HCT116 (cell line): ENCODE data around the gene SERPINB6. TPM values are rescaled to one million over a fixed set of nuclear protein-coding genes. Genes with fewer than 3 reads are reported as not detected.

ENCODE experiments used
- ATAC-seq: fragments of 200-7000 bp; cut with Tn5 transposase; 2 replicates; pipeline ENCODE4 v1.9.1; 2020; ENCODE audit warnings: mild to moderate bottlenecking, moderate library complexity
- BruUV-seq: library from RNA; stranded (reverse); fragments of 400-500 nt; replicated peaks from 2 replicates; lab custom pipeline; 2021; lab: Mats Ljungman, UMichigan
- CTCF ChIA-PET: fragments of 300-600 bp; sonication (Branson Sonifier 250); formaldehyde crosslinking; loops from one replicate; lab custom pipeline; 2021; ENCODE audit warnings: antibody characterized with exemption; lab: Charles Lee
- POLR2A ChIA-PET: fragments of 300-600, 350-600 bp; sonication (Branson Sonifier 250); formaldehyde crosslinking; loops from one replicate; lab custom pipeline; 2021; ENCODE audit warnings: antibody characterized with exemption; lab: Charles Lee
- RAD21 ChIA-PET, 2 experiments: fragments of 300-600 bp; sonication (Branson Sonifier 250); formaldehyde crosslinking; loops; one replicate each; lab custom pipeline; 2023; ENCODE audit warnings: low total read pairs in 2 of 2; ENCODE audit not compliant: uncharacterized antibody in 2 of 2, unreplicated experiment in 2 of 2, low non-redundant PET in 1 of 2; lab: Charles Lee
- DNase-seq: peaks from one replicate; pipeline ENCODE4 v3.0.0-alpha.2; 2010; ENCODE audit warnings: low read depth, low spot score
- H2AFZ ChIP-seq: fragments of 200-600 bp; shearing (Covaris generic), sonication (generic); 2 replicates; pipeline ENCODE4 v1.6.1; 2017; ENCODE audit warnings: low read depth, mixed run types, mixed read lengths, antibody characterized with exemption, low read length; ENCODE audit not compliant: poor library complexity, severe bottlenecking
- H3K27ac ChIP-seq: 2 replicates; pipeline ENCODE4 v1.5.1; 2012; ENCODE audit warnings: low read depth, low read length
- H3K27me3 ChIP-seq: fragments of 200-600 bp; sonication (generic); 2 replicates; pipeline ENCODE4 v1.6.1; 2016; ENCODE audit warnings: mixed run types, low read length, mixed read lengths; ENCODE audit not compliant: insufficient read depth
- H3K36me3 ChIP-seq, 2 experiments: fragments of 200-500 bp in 1 of 2; fragments of 200-600 bp in 1 of 2; sonication (Bioruptor generic) in 1 of 2; sonication (generic) in 1 of 2; 2 replicates each; pipeline versions ENCODE4 v1.5.1 to v1.6.1; 2014 to 2016; ENCODE audit warnings: low read length in 2 of 2, inconsistent platforms in 1 of 2, mixed read lengths in 1 of 2, mixed run types in 1 of 2; ENCODE audit not compliant: insufficient read depth in 2 of 2, control insufficient read depth in 1 of 2
- H3K4me1 ChIP-seq, 2 experiments: fragments of 200-600 bp in 1 of 2; sonication (generic) in 1 of 2; 2 replicates each; pipeline versions ENCODE4 v1.5.1 to v1.6.1; 2012 to 2017; ENCODE audit warnings: low read length in 2 of 2, inconsistent platforms in 1 of 2, mild to moderate bottlenecking in 1 of 2, mixed read lengths in 1 of 2, mixed run types in 1 of 2, moderate library complexity in 1 of 2; ENCODE audit not compliant: insufficient read depth in 2 of 2, control insufficient read depth in 1 of 2
- H3K4me2 ChIP-seq: fragments of 200-600 bp; sonication (generic); 2 replicates; pipeline ENCODE4 v1.6.1; 2017; ENCODE audit warnings: mixed run types, low read length, mixed read lengths
- H3K4me3 ChIP-seq, 2 experiments: fragments of 200-600 bp in 1 of 2; sonication (generic) in 1 of 2; replicated peaks in 1 of 2; 2 replicates each; pipeline ENCODE4 v1.5.1; 2011 to 2016; ENCODE audit warnings: low read length in 2 of 2, control low read depth in 1 of 2, low read depth in 1 of 2, mild to moderate bottlenecking in 1 of 2, mixed read lengths in 1 of 2, mixed run types in 1 of 2
- H3K79me2 ChIP-seq: fragments of 200-600 bp; sonication (generic); 2 replicates; pipeline ENCODE4 v1.6.1; 2017; ENCODE audit warnings: mild to moderate bottlenecking, mixed run types, low read length, moderate library complexity, mixed read lengths; ENCODE audit not compliant: insufficient read depth
- H3K9ac ChIP-seq: fragments of 200-600 bp; sonication (generic); 2 replicates; pipeline ENCODE4 v1.6.1; 2016; ENCODE audit warnings: low read length, mixed read lengths
- H3K9me2 ChIP-seq: fragments of 200-600 bp; sonication (generic), shearing (Covaris generic); 2 replicates; pipeline ENCODE4 v1.6.1; 2017; ENCODE audit warnings: mixed run types, mild to moderate bottlenecking, moderate library complexity; ENCODE audit not compliant: insufficient read depth
- H3K9me3 ChIP-seq, 2 experiments: fragments of 200-500 bp in 1 of 2; fragments of 200-600 bp in 1 of 2; sonication (Bioruptor generic) in 1 of 2; sonication (generic) in 1 of 2; 2 replicates each; pipeline ENCODE4 v1.6.1; 2014 to 2017; ENCODE audit warnings: low read length in 2 of 2, mixed read lengths in 2 of 2, inconsistent platforms in 1 of 2, low read depth in 1 of 2, mild to moderate bottlenecking in 1 of 2, mixed run types in 1 of 2, moderate library complexity in 1 of 2; ENCODE audit not compliant: control insufficient read depth in 1 of 2, insufficient read depth in 1 of 2
- H4K20me1 ChIP-seq: fragments of 200-600 bp; sonication (generic), shearing (Covaris generic); 2 replicates; pipeline ENCODE4 v1.6.1; 2017; ENCODE audit warnings: mixed run types, mild to moderate bottlenecking, moderate library complexity; ENCODE audit not compliant: insufficient read depth
- ATF3 ChIP-seq: IDR thresholded peaks from 2 replicates; pipeline ENCODE4 v1.6.1; 2012
- CBX3 ChIP-seq: IDR thresholded peaks from 2 replicates; pipeline ENCODE4 v1.6.1; 2012; ENCODE audit warnings: low read depth
- CEBPB ChIP-seq: IDR thresholded peaks from 2 replicates; pipeline ENCODE4 v1.6.1; 2012; ENCODE audit warnings: low read depth
- CTCF ChIP-seq, 3 experiments: fragments of 200-600 bp in 1 of 3; sonication (generic) in 1 of 3; IDR thresholded peaks in 2 of 3; conservative IDR thresholded peaks in 1 of 3; 2 replicates each; pipeline ENCODE4 v1.5.1; 2012 to 2017; ENCODE audit warnings: low read depth in 2 of 3, low read length in 2 of 3, antibody characterized with exemption in 1 of 3, borderline replicate concordance in 1 of 3, control low read depth in 1 of 3, mild to moderate bottlenecking in 1 of 3, mixed read lengths in 1 of 3, mixed run types in 1 of 3, moderate library complexity in 1 of 3; ENCODE audit not compliant: insufficient read depth in 1 of 3
- ELF1 ChIP-seq: IDR thresholded peaks from 2 replicates; pipeline ENCODE4 v1.6.1; 2012; ENCODE audit warnings: low read depth, borderline replicate concordance
- EZH2 ChIP-seq: fragments of 200-600 bp; sonication (generic); IDR thresholded peaks from 2 replicates; pipeline ENCODE4 v1.6.1; 2017; ENCODE audit warnings: antibody characterized with exemption, mixed run types
- FOSL1 ChIP-seq: IDR thresholded peaks from 2 replicates; pipeline ENCODE4 v1.6.1; 2012; ENCODE audit warnings: low read depth
- MAX ChIP-seq: IDR thresholded peaks from 2 replicates; pipeline ENCODE4 v1.6.1; 2012
- POLR2A ChIP-seq: IDR thresholded peaks from 2 replicates; pipeline ENCODE4 v1.7.0; 2011; ENCODE audit warnings: borderline replicate concordance; ENCODE audit not compliant: insufficient read depth, insufficient read length; ENCODE audit errors: extremely low read depth
- REST ChIP-seq: IDR thresholded peaks from 2 replicates; pipeline ENCODE4 v1.6.1; 2012; ENCODE audit warnings: low read depth
- SIN3A ChIP-seq: IDR thresholded peaks from 2 replicates; pipeline ENCODE4 v1.6.1; 2012; ENCODE audit warnings: low read depth
- SP1 ChIP-seq: IDR thresholded peaks from 2 replicates; pipeline ENCODE4 v1.6.1; 2012; ENCODE audit warnings: low read depth
- TCF7L2 ChIP-seq: IDR thresholded peaks from 2 replicates; pipeline ENCODE4 v1.7.0; 2011; ENCODE audit warnings: borderline replicate concordance, inconsistent platforms; ENCODE audit not compliant: insufficient read depth, insufficient read length; ENCODE audit errors: extremely low read depth
- YY1 ChIP-seq: IDR thresholded peaks from 2 replicates; pipeline ENCODE4 v1.6.1; 2011; ENCODE audit warnings: low read length, low read depth, moderate library complexity, mild to moderate bottlenecking; ENCODE audit not compliant: insufficient replicate concordance; ENCODE audit errors: extremely low read depth
- ZNF274 ChIP-seq: fragments of 200-500 bp; sonication (Bioruptor generic); IDR thresholded peaks from 2 replicates; pipeline ENCODE4 v1.6.1; 2014; ENCODE audit warnings: mild to moderate bottlenecking, low read depth, low read length, inconsistent platforms
- intact Hi-C: fragments of 100-400 bp; cut with micrococcal nuclease; formaldehyde crosslinking; loops from 2 replicates; pipeline ENCODE4 v1.10.0; 2022
- total RNA-seq: library from RNA; stranded (reverse); gene quantifications from one replicate; pipeline ENCODE4 v1.2.1, GENCODE V29; 2021; ENCODE audit not compliant: unreplicated experiment

SERPINB6 gene
- total RNA-seq, 1 experiment from 2014 or later = 103 TPM

GRCh38 chr6:2943564-2943955, 27.8 kb downstream of the SERPINB6 start:
- DNase-seq (no peak), ATAC-seq (no peak)
- Histone ChIP-seq H3K79me2 (no peaks in the 10 kb centered on the region), H4K20me1 (no peaks in the 10 kb centered on the region), H3K9ac (no peak overlapping the region), H3K36me3 (peaks cover 2 to 4% of the 10 kb centered on the region in 2 experiments; a peak in 1 of 4 replicates), H3K4me1 (peaks cover 0 to under 1% of the 10 kb centered on the region in 2 experiments; a peak in 1 of 4 replicates), H3K9me3 (no peaks in the 10 kb centered on the region), H3K4me2 (no peak overlapping the region), H3K27me3 (no peaks in the 10 kb centered on the region), H2AFZ (no peak overlapping the region), H3K4me3 (no peak overlapping the region), H3K27ac (no peak overlapping the region), H3K9me2 (no peaks in the 10 kb centered on the region)
- TF ChIP-seq ZNF274 (no peak), YY1 (no peak), CBX3 (no peak), ELF1 (no peak), ATF3 (no peak), TCF7L2 (no peak), MAX (no peak), FOSL1 (no peak), SP1 (no peak), POLR2A (no peak), CTCF (IDR thresholded peaks at IDR 0.05 in 2 of 3, conservative IDR thresholded peaks at IDR 0.05 in 1 of 3; ENCODE audit: borderline replicate concordance in 1 of 3, insufficient read depth in 1 of 3, low read depth in 2 of 3, low read length in 2 of 3) (no peak), REST (no peak), EZH2 (no peak), SIN3A (no peak), CEBPB (no peak)
- RAD21 ChIA-PET = no interaction called here
- BruUV-seq = no TSS peak
- POLR2A ChIA-PET = no interaction called here
- CTCF ChIA-PET = interaction anchor here (4.7 kb wide), 1 partner anchor 9 kb away, joined by 28 read pairs; no protein-coding TSS in a partner anchor
- intact Hi-C loops = no loop called here
